ENCODE data around the gene NFE2.
"Not testable (repeated sequence)": the region's sequence is repeated elsewhere in the genome, so short reads cannot be mapped to it uniquely, and the experiment has no call there.

DNA sequence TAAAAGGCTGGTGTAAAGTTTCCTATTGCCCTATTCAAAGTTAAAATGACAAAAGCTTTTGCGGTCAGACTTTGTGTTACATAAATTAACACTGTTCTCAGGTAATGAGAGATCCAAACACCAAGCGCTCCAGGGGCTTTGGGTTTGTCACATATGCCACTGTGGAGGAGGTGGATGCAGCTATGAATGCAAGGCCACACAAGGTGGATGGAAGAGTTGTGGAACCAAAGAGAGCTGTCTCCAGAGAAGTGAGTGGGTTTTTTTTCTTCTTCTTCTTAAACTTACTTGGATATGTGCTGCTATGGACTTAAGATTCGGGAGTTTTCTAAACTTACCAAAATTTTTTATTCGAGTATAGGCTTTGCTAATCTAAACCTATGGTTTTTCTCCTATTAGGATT lies 19.1 kb downstream of the NFE2 start:
- TF ChIP-seq, protein P1, sequence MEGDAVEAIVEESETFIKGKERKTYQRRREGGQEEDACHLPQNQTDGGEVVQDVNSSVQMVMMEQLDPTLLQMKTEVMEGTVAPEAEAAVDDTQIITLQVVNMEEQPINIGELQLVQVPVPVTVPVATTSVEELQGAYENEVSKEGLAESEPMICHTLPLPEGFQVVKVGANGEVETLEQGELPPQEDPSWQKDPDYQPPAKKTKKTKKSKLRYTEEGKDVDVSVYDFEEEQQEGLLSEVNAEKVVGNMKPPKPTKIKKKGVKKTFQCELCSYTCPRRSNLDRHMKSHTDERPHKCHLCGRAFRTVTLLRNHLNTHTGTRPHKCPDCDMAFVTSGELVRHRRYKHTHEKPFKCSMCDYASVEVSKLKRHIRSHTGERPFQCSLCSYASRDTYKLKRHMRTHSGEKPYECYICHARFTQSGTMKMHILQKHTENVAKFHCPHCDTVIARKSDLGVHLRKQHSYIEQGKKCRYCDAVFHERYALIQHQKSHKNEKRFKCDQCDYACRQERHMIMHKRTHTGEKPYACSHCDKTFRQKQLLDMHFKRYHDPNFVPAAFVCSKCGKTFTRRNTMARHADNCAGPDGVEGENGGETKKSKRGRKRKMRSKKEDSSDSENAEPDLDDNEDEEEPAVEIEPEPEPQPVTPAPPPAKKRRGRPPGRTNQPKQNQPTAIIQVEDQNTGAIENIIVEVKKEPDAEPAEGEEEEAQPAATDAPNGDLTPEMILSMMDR (IDR thresholded peaks at IDR 0.05): not testable (repeated sequence)
- not testable (repeated sequence) for TF ChIP-seq ZFX (IDR thresholded peaks at IDR 0.05; ENCODE audit: borderline replicate concordance)
